ENCODE data around the gene TMEM150A. TPM values are rescaled to one million over a fixed set of nuclear protein-coding genes. Genes with fewer than 3 reads are reported as not detected.

The TMEM150A gene
- total and polyA plus RNA-seq, 7 donors, result 7.4 to 29.9 (median 18.4) TPM

DNA sequence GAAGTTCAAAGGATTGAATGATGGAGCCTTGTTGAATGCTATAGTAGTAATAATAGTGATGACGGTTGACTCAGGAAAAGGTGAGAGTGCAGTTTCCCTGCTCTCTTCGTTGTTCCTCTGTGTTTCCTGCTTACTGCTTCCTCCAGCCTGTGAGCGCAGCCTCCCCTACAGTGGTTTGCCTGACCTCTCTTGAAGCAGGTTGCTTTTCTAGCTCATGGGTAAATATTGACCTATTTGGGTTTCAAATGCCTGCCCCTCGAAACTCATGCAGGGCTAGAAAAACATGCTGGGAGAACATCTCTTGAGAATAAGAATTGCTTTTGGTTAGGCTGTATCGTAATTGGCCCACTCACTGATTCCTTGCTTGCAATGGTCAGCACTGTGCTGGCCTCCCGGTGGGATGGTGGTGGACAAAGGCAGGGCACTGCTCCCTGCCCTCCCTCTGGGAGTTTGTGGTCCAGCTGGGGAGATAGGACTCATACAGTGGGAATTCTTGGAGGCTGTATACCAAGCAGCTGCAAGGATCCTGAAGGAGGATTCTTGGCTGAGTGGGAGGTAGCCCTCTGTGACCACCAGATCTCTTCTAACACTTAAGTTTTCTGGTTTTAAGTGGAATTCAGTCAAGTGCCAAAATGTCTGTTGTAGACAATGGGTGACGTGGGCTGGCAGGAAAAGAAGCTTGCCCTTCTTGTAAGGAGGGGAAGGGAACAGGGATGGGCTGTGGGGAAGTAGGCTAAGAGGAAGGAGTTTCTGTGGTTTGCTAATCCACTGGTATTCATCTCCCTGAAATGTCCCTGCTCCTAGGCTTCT, 12.3 kb downstream of the TMEM150A start:
- TF ChIP-seq EP300 (IDR thresholded peaks at IDR 0.05), result no peak
- no peak for TF ChIP-seq POLR2AphosphoS5 (IDR thresholded peaks at IDR 0.05)
- TF ChIP-seq CTCF (IDR thresholded peaks at IDR 0.05), result no peak
- no peak for TF ChIP-seq POLR2A (IDR thresholded peaks at IDR 0.05)
- intact Hi-C loops (cut with DNase I), result no loop called here
- Histone ChIP-seq H3K4me3 (no peak overlapping the region), H3K36me3 (peaks cover 0 to 5% (median 0%) of the 10 kb centered on the region in 4 donors), H3K27me3 (no peaks in the 10 kb centered on the region), H3K27ac (peak overlapping the region; percentile 58 to 87 (median 68)), H3K4me1 (peaks cover 0 to 65% (median 47%) of the 10 kb centered on the region in 4 donors), H3K9me3 (no peaks in the 10 kb centered on the region)
- 55 to 58% methylated on average over 7 of the region's 7 CpGs for WGBS, 2 donors
- no peak for DNase-seq

DNA sequence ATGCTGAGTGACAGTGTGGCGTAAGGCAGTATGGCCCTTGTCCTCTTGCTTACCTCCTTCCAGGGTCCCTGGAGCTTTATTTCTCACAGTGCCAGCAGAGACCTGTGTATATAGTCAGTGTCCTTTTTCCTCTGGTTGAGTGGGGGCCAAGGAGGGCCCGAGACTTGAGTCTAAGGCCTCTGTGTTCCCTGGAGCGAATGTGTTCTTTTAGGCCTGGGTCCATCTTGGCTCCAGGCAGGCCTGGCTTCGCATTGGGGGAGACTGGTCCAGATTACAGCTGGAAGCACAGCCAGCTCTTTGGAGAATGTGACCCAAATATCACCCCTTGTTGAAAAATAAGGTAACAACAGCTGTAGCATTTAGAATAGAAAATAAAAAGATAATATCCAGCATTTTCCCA, 13.3 kb downstream of the TMEM150A start:
- peaks cover 0 to 5% (median 0%) of the 10 kb centered on the region in 4 donors for H3K36me3 ChIP-seq
- peaks cover 0 to 61% (median 45%) of the 10 kb centered on the region in 4 donors for H3K4me1 ChIP-seq
- H3K27me3 ChIP-seq, result no peaks in the 10 kb centered on the region
- peak; percentile 88 for DNase-seq
- H3K27ac ChIP-seq, result peak overlapping the region; percentile 58 to 87 (median 68)
- intact Hi-C loops (cut with DNase I), result no loop called here
- H3K9me3 ChIP-seq, result no peaks in the 10 kb centered on the region
- WGBS, 2 donors, result 84 to 95% methylated on average over 4 of the region's 4 CpGs
- H3K4me3 ChIP-seq, result no peak overlapping the region
- no peak for TF ChIP-seq POLR2A (IDR thresholded peaks at IDR 0.05)

GRCh38 chr2:85588645-85589044, 13.9 kb downstream of the TMEM150A start:
- no peaks in the 10 kb centered on the region for H3K27me3 ChIP-seq
- H3K27ac ChIP-seq, result peak overlapping the region; percentile 58 to 87 (median 68)
- H3K4me1 ChIP-seq, result peaks cover 0 to 65% (median 48%) of the 10 kb centered on the region in 4 donors
- no peak for DNase-seq
- intact Hi-C loops (cut with DNase I), result no loop called here
- WGBS, 2 donors, result 84 to 93% methylated on average over 4 of the region's 4 CpGs
- TF ChIP-seq POLR2A (IDR thresholded peaks at IDR 0.05) (no peak), POLR2AphosphoS5 (IDR thresholded peaks at IDR 0.05) (no peak), CTCF (IDR thresholded peaks at IDR 0.05) (no peak), EP300 (IDR thresholded peaks at IDR 0.05) (no peak)
- peaks cover 0 to 5% (median 0%) of the 10 kb centered on the region in 4 donors for H3K36me3 ChIP-seq
- no peak overlapping the region for H3K4me3 ChIP-seq
- no peaks in the 10 kb centered on the region for H3K9me3 ChIP-seq

DNA sequence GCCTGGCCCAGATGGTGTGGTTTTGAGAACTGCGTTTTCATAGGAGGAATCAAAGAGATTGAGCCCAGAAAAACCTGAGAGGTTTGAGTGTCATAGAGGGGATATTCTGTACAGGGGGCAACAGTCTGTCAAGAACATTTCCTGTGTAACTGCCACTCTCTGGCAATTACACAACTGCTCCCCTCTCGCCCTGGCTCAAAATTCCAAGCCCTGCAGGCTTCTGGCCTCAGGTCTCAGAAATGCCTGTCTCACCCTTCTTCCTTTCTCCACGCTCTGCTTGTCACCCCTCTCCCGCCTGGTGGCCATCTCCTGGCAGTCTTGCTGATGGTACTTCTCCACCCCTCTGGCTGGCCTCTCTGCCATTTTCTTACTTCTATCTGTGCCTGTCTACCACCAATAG, 14.3 kb downstream of the TMEM150A start:
- TF ChIP-seq CTCF (IDR thresholded peaks at IDR 0.05) (no peak), POLR2AphosphoS5 (IDR thresholded peaks at IDR 0.05) (no peak), POLR2A (IDR thresholded peaks at IDR 0.05) (no peak), EP300 (IDR thresholded peaks at IDR 0.05) (no peak)
- Histone ChIP-seq H3K9me3 (no peaks in the 10 kb centered on the region), H3K27ac (peak overlapping the region; percentile 58 to 87 (median 68)), H3K4me3 (no peak overlapping the region), H3K27me3 (no peaks in the 10 kb centered on the region), H3K36me3 (peaks cover 0 to 4% (median 0%) of the 10 kb centered on the region in 4 donors), H3K4me1 (peaks cover 0 to 67% (median 50%) of the 10 kb centered on the region in 4 donors)
- DNase-seq, result no peak
- WGBS, 2 donors, result 61 to 80% methylated on average over 4 of the region's 4 CpGs
- intact Hi-C loops (cut with DNase I), result no loop called here

GRCh38 chr2:85585781-85586105, 16.8 kb downstream of the TMEM150A start:
- no peak for TF ChIP-seq CTCF (IDR thresholded peaks at IDR 0.05)
- peak in 2 of 4 donors; percentile 15 to 64 for TF ChIP-seq POLR2AphosphoS5 (IDR thresholded peaks at IDR 0.05)
- no peak for TF ChIP-seq EP300 (IDR thresholded peaks at IDR 0.05)
- DNase-seq, result no peak
- H3K27ac ChIP-seq, result peak overlapping the region; percentile 87 to 90 (median 88)
- intact Hi-C loops (cut with DNase I), result no loop called here
- WGBS, 2 donors, result 42 to 73% methylated on average over 1 of the region's 1 CpG
- no peaks in the 10 kb centered on the region for H3K36me3 ChIP-seq
- H3K9me3 ChIP-seq, result no peaks in the 10 kb centered on the region
- H3K27me3 ChIP-seq, result no peaks in the 10 kb centered on the region
- peaks cover 0 to 58% (median 42%) of the 10 kb centered on the region in 4 donors for H3K4me1 ChIP-seq
- H3K4me3 ChIP-seq, result peak overlapping the region in 2 of 4 donors; percentile 67 to 79

All from sigmoid colon (tissue), 7 donors.